CD4-positive, alpha-beta T cell treated with Interleukin-1 beta for 1 hour (primary cell): ENCODE measurements around the gene FXYD1.
"Not testable (repeated sequence)": the region's sequence is repeated elsewhere in the genome, so short reads cannot be mapped to it uniquely, and the experiment has no call there.

Source experiments
- DNase-seq, 2 donors: peaks; one replicate each; pipeline ENCODE4 v3.0.0-alpha.2; 2020 to 2022

FXYD1 gene

GRCh38 chr19:35138305-35138892 lies at the start of gene FXYD1:
Gene FXYD1 (plus strand): TSS chr19:35138824. CDS start chr19:35140080, 1,256 bp downstream.
- no peak for DNase-seq

- no peak for DNase-seq
Observed at GRCh38 chr19:35089554-35089953, 49.1 kb upstream of the FXYD1 start.

GRCh38 chr19:35090160-35090505 lies 48.5 kb upstream of the FXYD1 start:
- no peak for DNase-seq

GRCh38 chr19:35090506-35091214 lies 48.0 kb upstream of the FXYD1 start:
- DNase-seq = peak; percentile 36 to 53

- no peak for DNase-seq
Observed at GRCh38 chr19:35093430-35093829, 45.2 kb upstream of the FXYD1 start.

GRCh38 chr19:35093941-35094647 lies 44.5 kb upstream of the FXYD1 start:
- no peak for DNase-seq

- DNase-seq = no peak
Observed at GRCh38 chr19:35094656-35095055, 44.0 kb upstream of the FXYD1 start.

- DNase-seq = no peak
Observed at GRCh38 chr19:35095667-35096368, 42.8 kb upstream of the FXYD1 start.

- no peak for DNase-seq
Observed at GRCh38 chr19:35098413-35099049, 40.1 kb upstream of the FXYD1 start.

- no peak for DNase-seq
Observed at GRCh38 chr19:35099155-35099896, 39.3 kb upstream of the FXYD1 start.

GRCh38 chr19:35099897-35100275 lies 38.7 kb upstream of the FXYD1 start:
- DNase-seq = no peak

- no peak for DNase-seq
Observed at GRCh38 chr19:35100588-35101533, 37.8 kb upstream of the FXYD1 start.

GRCh38 chr19:35101949-35102348 lies 36.7 kb upstream of the FXYD1 start:
- DNase-seq = not testable (repeated sequence)

- not testable (repeated sequence) for DNase-seq
Observed at GRCh38 chr19:35103614-35104013, 35.0 kb upstream of the FXYD1 start.

- no peak for DNase-seq
Observed at GRCh38 chr19:35104361-35104760, 34.3 kb upstream of the FXYD1 start.

GRCh38 chr19:35105047-35105410 lies 33.6 kb upstream of the FXYD1 start:
- no peak for DNase-seq

GRCh38 chr19:35105411-35106290 lies 33.0 kb upstream of the FXYD1 start:
- no peak for DNase-seq

GRCh38 chr19:35106291-35106583 lies 32.4 kb upstream of the FXYD1 start:
- DNase-seq = no peak

- no peak for DNase-seq
Observed at GRCh38 chr19:35106898-35107541, 31.6 kb upstream of the FXYD1 start.

GRCh38 chr19:35107545-35107944 lies 31.1 kb upstream of the FXYD1 start:
- DNase-seq = no peak
